Measurements from ENCODE around the gene DEGS2. TPM values are rescaled to one million over a fixed set of nuclear protein-coding genes. Genes with fewer than 3 reads are reported as not detected.

The DEGS2 gene
- total RNA-seq, 1 donor from 2014 or later, result 0.53 TPM

GRCh38 chr14:100132903-100133510 is 26.4 kb downstream of the DEGS2 start:
- FAIRE-seq, result no peak
- no peak for DNase-seq (ENCODE audit: low read depth)
- TF ChIP-seq, protein P1, sequence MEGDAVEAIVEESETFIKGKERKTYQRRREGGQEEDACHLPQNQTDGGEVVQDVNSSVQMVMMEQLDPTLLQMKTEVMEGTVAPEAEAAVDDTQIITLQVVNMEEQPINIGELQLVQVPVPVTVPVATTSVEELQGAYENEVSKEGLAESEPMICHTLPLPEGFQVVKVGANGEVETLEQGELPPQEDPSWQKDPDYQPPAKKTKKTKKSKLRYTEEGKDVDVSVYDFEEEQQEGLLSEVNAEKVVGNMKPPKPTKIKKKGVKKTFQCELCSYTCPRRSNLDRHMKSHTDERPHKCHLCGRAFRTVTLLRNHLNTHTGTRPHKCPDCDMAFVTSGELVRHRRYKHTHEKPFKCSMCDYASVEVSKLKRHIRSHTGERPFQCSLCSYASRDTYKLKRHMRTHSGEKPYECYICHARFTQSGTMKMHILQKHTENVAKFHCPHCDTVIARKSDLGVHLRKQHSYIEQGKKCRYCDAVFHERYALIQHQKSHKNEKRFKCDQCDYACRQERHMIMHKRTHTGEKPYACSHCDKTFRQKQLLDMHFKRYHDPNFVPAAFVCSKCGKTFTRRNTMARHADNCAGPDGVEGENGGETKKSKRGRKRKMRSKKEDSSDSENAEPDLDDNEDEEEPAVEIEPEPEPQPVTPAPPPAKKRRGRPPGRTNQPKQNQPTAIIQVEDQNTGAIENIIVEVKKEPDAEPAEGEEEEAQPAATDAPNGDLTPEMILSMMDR (IDR thresholded peaks at IDR 0.05; ENCODE audit: insufficient read depth, low read length, severe bottlenecking), result no peak

GRCh38 chr14:100132161-100132902 is 27.1 kb downstream of the DEGS2 start:
- Histone ChIP-seq H3K27me3 (ENCODE audit: control insufficient read depth, insufficient read depth, low read length) (no peaks in the 10 kb centered on the region), H3K4me3 (ENCODE audit: low read depth, low read length) (no peak overlapping the region), H3K36me3 (ENCODE audit: control insufficient read depth, insufficient read depth, low read length) (peaks cover 2% of the 10 kb centered on the region)
- DNase-seq (ENCODE audit: low read depth), result no peak
- TF ChIP-seq, protein P1 (IDR thresholded peaks at IDR 0.05; ENCODE audit: insufficient read depth, low read length, severe bottlenecking), result no peak
- FAIRE-seq, result no peak

More at GRCh38 chr14:100132903-100133510, 26.4 kb downstream of the DEGS2 start:
- Histone ChIP-seq H3K27me3 (ENCODE audit: control insufficient read depth, insufficient read depth, low read length) (no peaks in the 10 kb centered on the region), H3K4me3 (ENCODE audit: low read depth, low read length) (no peak overlapping the region), H3K36me3 (ENCODE audit: control insufficient read depth, insufficient read depth, low read length) (peaks cover 2% of the 10 kb centered on the region)

- TF ChIP-seq, protein P1 (IDR thresholded peaks at IDR 0.05; ENCODE audit: insufficient read depth, low read length, severe bottlenecking), result no peak
- Histone ChIP-seq H3K27me3 (ENCODE audit: control insufficient read depth, insufficient read depth, low read length) (no peaks in the 10 kb centered on the region), H3K36me3 (ENCODE audit: control insufficient read depth, insufficient read depth, low read length) (peaks cover 2% of the 10 kb centered on the region), H3K4me3 (ENCODE audit: low read depth, low read length) (no peak overlapping the region)
- FAIRE-seq, result no peak
- no peak for DNase-seq (ENCODE audit: low read depth)
Observed at GRCh38 chr14:100131181-100131580, 28.3 kb downstream of the DEGS2 start.

DNA sequence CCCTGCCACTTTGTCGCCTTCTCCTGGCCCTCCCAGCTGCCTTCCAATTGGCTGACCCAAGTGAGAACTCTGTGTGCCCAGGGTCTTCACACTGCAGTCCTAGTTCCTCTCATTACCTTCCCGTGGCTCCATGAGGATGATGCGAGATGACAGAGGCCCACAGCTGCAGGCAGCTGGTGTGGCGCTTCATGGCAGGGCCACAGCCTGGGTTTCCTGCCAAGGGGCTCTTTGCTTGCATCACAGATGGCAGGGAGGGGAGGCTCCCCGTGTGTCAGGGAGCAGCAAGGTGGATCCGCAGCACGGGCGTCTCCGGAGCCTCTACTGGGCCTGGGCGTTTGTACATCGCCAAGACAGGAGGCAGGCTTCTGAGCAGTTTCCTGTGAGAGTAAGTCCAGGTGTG is 28.9 kb downstream of the DEGS2 start:
- Histone ChIP-seq H3K36me3 (ENCODE audit: control insufficient read depth, insufficient read depth, low read length) (peaks cover 2% of the 10 kb centered on the region), H3K4me3 (ENCODE audit: low read depth, low read length) (no peak overlapping the region)
- no peak for FAIRE-seq

DNA sequence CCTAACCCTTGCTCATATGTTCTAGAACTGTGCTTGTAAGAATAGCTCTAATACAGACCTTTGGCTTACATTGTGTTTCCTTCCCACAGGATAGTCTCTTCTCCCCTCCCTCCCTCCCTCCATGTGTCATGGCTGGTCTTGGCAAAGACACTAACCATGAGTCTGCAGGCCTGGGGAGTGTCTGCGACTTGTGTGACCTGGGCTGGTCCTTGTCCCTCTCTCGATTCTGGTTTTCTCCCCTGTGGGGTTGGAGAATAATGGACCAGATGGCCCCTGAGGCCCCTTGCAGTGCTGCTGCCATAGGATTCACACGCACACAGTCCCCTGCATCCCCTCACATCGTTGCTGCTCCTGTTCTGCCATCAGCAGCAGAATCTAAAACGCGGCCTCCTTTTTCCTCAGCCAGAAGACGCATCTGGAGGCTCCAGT is 30.3 kb downstream of the DEGS2 start:
- no peak for FAIRE-seq
- no peak overlapping the region for H3K4me3 ChIP-seq (ENCODE audit: low read depth, low read length)
- TF ChIP-seq, protein P1 (IDR thresholded peaks at IDR 0.05; ENCODE audit: insufficient read depth, low read length, severe bottlenecking), result no peak
- DNase-seq (ENCODE audit: low read depth), result no peak
- H3K27me3 ChIP-seq (ENCODE audit: control insufficient read depth, insufficient read depth, low read length), result no peaks in the 10 kb centered on the region
- H3K36me3 ChIP-seq (ENCODE audit: control insufficient read depth, insufficient read depth, low read length), result peaks cover 2% of the 10 kb centered on the region

More for the DNA sequence above, 28.9 kb downstream of the DEGS2 start:
- no peak for DNase-seq (ENCODE audit: low read depth)
- no peaks in the 10 kb centered on the region for H3K27me3 ChIP-seq (ENCODE audit: control insufficient read depth, insufficient read depth, low read length)
- TF ChIP-seq, protein P1 (IDR thresholded peaks at IDR 0.05; ENCODE audit: insufficient read depth, low read length, severe bottlenecking), result no peak

Data from bronchial epithelial cell (primary cell).